Epithelial cell of alveolus of lung (primary cell): ENCODE results near the gene HMCN1. TPM values are rescaled to one million over a fixed set of nuclear protein-coding genes. Genes with fewer than 3 reads are reported as not detected.

Experiments
- total RNA-seq: library from RNA; depleted of rRNA; stranded (reverse); fragments of >200 nt; gene quantifications from 2 replicates; pipeline ENCODE4 v1.2.1, GENCODE V29; 2015

The HMCN1 gene
- 4.6 and 6.9 TPM in 2 replicates for total RNA-seq

GRCh38 chr1:185733818-185734735, at the start of gene HMCN1:
HMCN1 (plus strand) TSS chr1:185734391; CDS start chr1:185734780, 389 bp downstream.

